Mucosa of gallbladder (tissue), 1 donor: Measurements from ENCODE around the gene GLG1. TPM values are rescaled to one million over a fixed set of nuclear protein-coding genes. Genes with fewer than 3 reads are reported as not detected.
"Not testable (repeated sequence)": the region's sequence is repeated elsewhere in the genome, so short reads cannot be mapped to it uniquely, and the experiment has no call there.

Experiments used
- DNase-seq: peaks from one replicate; pipeline ENCODE4 v3.0.0-alpha.2; 2020; ENCODE audit warnings: low spot score
- total RNA-seq: library from RNA; stranded (reverse); gene quantifications from one replicate; pipeline ENCODE4 v1.2.1, GENCODE V29; 2021
- donor health status: DM: no; HTN: no; CAD: no.

The GLG1 gene
- total RNA-seq, 1 donor from 2014 or later = 229 TPM

GRCh38 chr16:74443624-74444346 lies 163.1 kb downstream of the GLG1 start:
- not testable (repeated sequence) for DNase-seq

GRCh38 chr16:74439685-74440084 lies 167.2 kb downstream of the GLG1 start:
- no peak for DNase-seq

GRCh38 chr16:74438492-74438979 lies 168.4 kb downstream of the GLG1 start:
- DNase-seq = no peak

- no peak for DNase-seq
Measured at GRCh38 chr16:74431516-74431915, 175.4 kb downstream of the GLG1 start.

- peak; percentile 42 for DNase-seq
Measured at GRCh38 chr16:74430036-74430712, 176.7 kb downstream of the GLG1 start.

GRCh38 chr16:74428493-74428892 lies 178.4 kb downstream of the GLG1 start:
- DNase-seq = not testable (repeated sequence)

GRCh38 chr16:74425751-74426150 lies 181.2 kb downstream of the GLG1 start:
- not testable (repeated sequence) for DNase-seq

GRCh38 chr16:74423721-74424120 lies 183.2 kb downstream of the GLG1 start:
- not testable (repeated sequence) for DNase-seq

- not testable (repeated sequence) for DNase-seq
Measured at GRCh38 chr16:74422086-74422485, 184.8 kb downstream of the GLG1 start.

- DNase-seq = not testable (repeated sequence)
Measured at GRCh38 chr16:74421482-74421785, 185.5 kb downstream of the GLG1 start.

GRCh38 chr16:74420612-74421481 lies 186.1 kb downstream of the GLG1 start, which contains the start of gene CLEC18B:
Gene CLEC18B, minus strand, starts transcription at chr16:74421478. Its CDS starts 208 bp downstream, at chr16:74421270.
- DNase-seq = not testable (repeated sequence)

- DNase-seq = not testable (repeated sequence)
Measured at GRCh38 chr16:74419811-74420210, 187.1 kb downstream of the GLG1 start.

GRCh38 chr16:74417897-74418296 lies 189.0 kb downstream of the GLG1 start:
- DNase-seq = not testable (repeated sequence)

- DNase-seq = not testable (repeated sequence)
Measured at GRCh38 chr16:74413920-74414319, 193.0 kb downstream of the GLG1 start.

- DNase-seq = not testable (repeated sequence)
Measured at GRCh38 chr16:74413485-74413884, 193.4 kb downstream of the GLG1 start.

- not testable (repeated sequence) for DNase-seq
Measured at GRCh38 chr16:74412775-74413390, 194.0 kb downstream of the GLG1 start.

GRCh38 chr16:74412138-74412774 lies 194.7 kb downstream of the GLG1 start:
- not testable (repeated sequence) for DNase-seq

GRCh38 chr16:74410981-74411380 lies 195.9 kb downstream of the GLG1 start:
- DNase-seq = not testable (repeated sequence)

- DNase-seq = not testable (repeated sequence)
Measured at GRCh38 chr16:74410057-74410957, 196.6 kb downstream of the GLG1 start.
